Measurements from ENCODE around the gene CCDC171. TPM values are rescaled to one million over a fixed set of nuclear protein-coding genes. Genes with fewer than 3 reads are reported as not detected.

The CCDC171 gene
- total RNA-seq, 1 experiment from 2014 or later: 2.8 TPM

DNA sequence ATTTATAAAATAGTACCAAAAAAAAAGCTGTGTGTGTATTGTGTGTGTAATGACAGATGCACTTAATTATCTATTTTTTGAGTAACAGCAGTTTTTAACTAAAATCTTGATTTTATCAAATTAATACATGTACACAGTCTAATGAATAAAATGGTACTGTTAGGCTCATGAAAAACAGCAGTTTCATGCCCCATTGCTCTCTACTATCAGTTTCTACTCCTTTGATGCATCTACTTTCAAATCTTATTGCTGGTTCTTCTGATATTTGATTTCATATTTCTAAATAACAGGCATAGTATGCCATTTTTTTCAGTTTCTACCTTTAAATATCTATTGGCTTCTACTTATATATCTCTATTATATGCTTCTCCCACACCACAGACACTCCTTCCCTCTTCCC is 117.4 kb downstream of the CCDC171 start (continued):
- TF ChIP-seq, protein P1, sequence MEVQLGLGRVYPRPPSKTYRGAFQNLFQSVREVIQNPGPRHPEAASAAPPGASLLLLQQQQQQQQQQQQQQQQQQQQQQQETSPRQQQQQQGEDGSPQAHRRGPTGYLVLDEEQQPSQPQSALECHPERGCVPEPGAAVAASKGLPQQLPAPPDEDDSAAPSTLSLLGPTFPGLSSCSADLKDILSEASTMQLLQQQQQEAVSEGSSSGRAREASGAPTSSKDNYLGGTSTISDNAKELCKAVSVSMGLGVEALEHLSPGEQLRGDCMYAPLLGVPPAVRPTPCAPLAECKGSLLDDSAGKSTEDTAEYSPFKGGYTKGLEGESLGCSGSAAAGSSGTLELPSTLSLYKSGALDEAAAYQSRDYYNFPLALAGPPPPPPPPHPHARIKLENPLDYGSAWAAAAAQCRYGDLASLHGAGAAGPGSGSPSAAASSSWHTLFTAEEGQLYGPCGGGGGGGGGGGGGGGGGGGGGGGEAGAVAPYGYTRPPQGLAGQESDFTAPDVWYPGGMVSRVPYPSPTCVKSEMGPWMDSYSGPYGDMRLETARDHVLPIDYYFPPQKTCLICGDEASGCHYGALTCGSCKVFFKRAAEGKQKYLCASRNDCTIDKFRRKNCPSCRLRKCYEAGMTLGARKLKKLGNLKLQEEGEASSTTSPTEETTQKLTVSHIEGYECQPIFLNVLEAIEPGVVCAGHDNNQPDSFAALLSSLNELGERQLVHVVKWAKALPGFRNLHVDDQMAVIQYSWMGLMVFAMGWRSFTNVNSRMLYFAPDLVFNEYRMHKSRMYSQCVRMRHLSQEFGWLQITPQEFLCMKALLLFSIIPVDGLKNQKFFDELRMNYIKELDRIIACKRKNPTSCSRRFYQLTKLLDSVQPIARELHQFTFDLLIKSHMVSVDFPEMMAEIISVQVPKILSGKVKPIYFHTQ (CRISPR knock-in tag; IDR thresholded peaks at IDR 0.05): no peak
- TF ChIP-seq CREM (CRISPR knock-in tag; IDR thresholded peaks at IDR 0.05) (no peak), MYBL2 (CRISPR knock-in tag; IDR thresholded peaks at IDR 0.05) (no peak), PREB (CRISPR knock-in tag; IDR thresholded peaks at IDR 0.05; ENCODE audit: borderline replicate concordance) (no peak), ZNF423 (CRISPR knock-in tag; IDR thresholded peaks at IDR 0.05) (no peak), ELF4 (CRISPR knock-in tag; IDR thresholded peaks at IDR 0.05; ENCODE audit: low read depth) (no peak), ZNF121 (CRISPR knock-in tag; IDR thresholded peaks at IDR 0.05) (no peak), ATF6 (CRISPR knock-in tag; IDR thresholded peaks at IDR 0.05) (no peak), ZNF671 (CRISPR knock-in tag; IDR thresholded peaks at IDR 0.05) (no peak)

GRCh38 chr9:15670894-15671293 is 118.1 kb downstream of the CCDC171 start:
- Mint-ChIP-seq H3K4me1 (no peaks in the 10 kb centered on the region), H3K9me3 (peaks cover 19% of the 10 kb centered on the region), H3K4me3 (no peak overlapping the region), H3K27me3 (ENCODE audit: low read depth) (no peaks in the 10 kb centered on the region), H3K36me3 (peaks cover 5% of the 10 kb centered on the region; the same call in 1 of the 2 replicates), H3K27ac (no peak overlapping the region)
- POLR2A ChIA-PET: no interaction called here
- TF ChIP-seq SP1 (CRISPR knock-in tag; conservative IDR thresholded peaks at IDR 0.05) (no peak), CTCF (IDR thresholded peaks at IDR 0.05) (no peak), ZNF532 (CRISPR knock-in tag; IDR thresholded peaks at IDR 0.05; ENCODE audit: borderline replicate concordance) (no peak), MXD4 (CRISPR knock-in tag; IDR thresholded peaks at IDR 0.05; ENCODE audit: borderline replicate concordance) (no peak)
- TF ChIP-seq, protein P1 (CRISPR knock-in tag; IDR thresholded peaks at IDR 0.05): no peak
- no peak for ATAC-seq
- CTCF ChIA-PET: no interaction called here
- DNase-seq (ENCODE audit: low spot score): no peak
